DND-41 (cell line): ENCODE results near the gene TOMM40L.

Experiments
- CTCF ChIP-seq: IDR thresholded peaks from 2 replicates; pipeline ENCODE4 v1.5.1; 2012; ENCODE audit warnings: borderline replicate concordance, low read length, moderate library complexity, mild to moderate bottlenecking; ENCODE audit not compliant: poor library complexity, severe bottlenecking; ENCODE audit errors: extremely low read depth
- EZH2 ChIP-seq: IDR thresholded peaks from 3 replicates; pipeline ENCODE4 v1.6.1; 2012; ENCODE audit warnings: borderline replicate concordance, low read depth, mild to moderate bottlenecking, moderate library complexity, low read length, inconsistent platforms; ENCODE audit not compliant: severe bottlenecking

- TF ChIP-seq CTCF (no peak), EZH2 (no peak)
Measured at GRCh38 chr1:161267321-161267720, 41.5 kb downstream of the TOMM40L start.
